HG02981 (cell line): ENCODE data around the gene RAB10.
"Not testable (repeated sequence)": the region's sequence is repeated elsewhere in the genome, so short reads cannot be mapped to it uniquely, and the experiment has no call there.

Experiments used
- ATAC-seq: cut with Tn5 transposase; IDR thresholded peaks from one replicate; pipeline ENCODE4 v1.9.1; 2021; ENCODE audit warnings: mild to moderate bottlenecking, moderate library complexity; ENCODE audit not compliant: unreplicated experiment

RAB10 gene

DNA sequence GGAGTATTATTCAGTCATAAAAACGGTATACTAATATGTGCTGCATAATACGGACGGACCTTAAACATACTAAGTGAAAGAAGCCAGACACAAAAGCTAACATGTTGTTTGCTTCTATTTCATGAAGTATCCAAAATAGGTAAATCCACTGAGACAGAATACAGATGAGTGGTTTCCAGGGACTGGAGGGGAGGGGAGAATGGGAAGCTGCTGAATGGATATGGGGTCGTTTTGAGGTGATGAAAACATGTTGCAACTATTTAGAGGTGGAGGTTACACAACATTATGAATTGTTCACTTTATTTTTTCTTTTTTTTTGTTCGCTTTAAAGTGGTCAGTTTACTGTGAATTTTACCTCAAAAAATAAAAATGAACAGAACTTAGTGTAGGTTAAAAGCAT, 52.9 kb downstream of the RAB10 start:
- no peak for ATAC-seq

DNA sequence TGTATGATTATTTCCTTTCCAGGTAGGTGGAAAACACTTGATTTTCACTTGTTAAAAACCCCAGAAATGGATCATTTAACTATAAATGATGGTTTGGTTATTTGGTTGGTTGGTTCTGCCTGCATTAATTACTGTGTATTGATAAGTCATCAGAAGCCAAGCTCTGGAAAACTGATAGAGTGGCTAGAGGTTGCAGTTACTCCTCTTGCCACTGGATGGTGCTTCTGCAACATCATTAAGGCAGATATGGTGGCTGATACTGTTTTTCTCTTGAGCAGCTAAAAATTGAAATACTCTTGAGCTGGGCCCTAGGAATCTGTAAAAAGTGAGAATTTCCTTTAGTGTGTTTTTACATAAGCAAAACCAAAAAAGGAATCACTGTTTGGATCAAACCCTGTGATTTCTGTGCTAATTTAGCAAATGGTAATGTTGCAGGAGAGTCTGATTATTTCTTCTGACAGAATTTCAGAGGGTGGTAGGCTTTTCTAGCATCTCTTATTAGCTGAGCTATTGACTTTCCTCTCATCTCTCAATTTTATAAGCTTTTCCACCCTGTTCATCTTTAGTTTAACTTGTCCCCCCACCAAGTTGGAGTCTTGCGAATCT, 54.3 kb downstream of the RAB10 start:
- no peak for ATAC-seq

DNA sequence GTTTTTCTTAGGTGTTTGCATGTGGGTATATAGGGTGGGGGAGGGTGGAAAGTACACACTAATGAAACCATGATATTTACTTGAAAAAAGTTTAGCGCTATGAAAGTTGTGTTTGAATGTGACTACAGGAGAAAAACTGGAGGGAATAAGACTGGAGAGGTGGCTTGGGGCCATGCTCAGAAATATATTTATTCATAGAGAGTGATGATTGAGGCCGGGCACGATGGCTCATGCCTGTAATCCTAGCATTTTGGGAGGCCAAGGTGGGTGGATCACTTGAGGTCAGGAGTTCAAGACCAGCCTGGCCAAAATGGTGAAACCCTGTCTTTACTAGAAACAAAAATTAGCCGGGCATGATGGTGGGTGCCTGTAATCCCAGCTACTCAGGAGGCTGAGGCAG, 55.0 kb downstream of the RAB10 start:
- not testable (repeated sequence) for ATAC-seq

DNA sequence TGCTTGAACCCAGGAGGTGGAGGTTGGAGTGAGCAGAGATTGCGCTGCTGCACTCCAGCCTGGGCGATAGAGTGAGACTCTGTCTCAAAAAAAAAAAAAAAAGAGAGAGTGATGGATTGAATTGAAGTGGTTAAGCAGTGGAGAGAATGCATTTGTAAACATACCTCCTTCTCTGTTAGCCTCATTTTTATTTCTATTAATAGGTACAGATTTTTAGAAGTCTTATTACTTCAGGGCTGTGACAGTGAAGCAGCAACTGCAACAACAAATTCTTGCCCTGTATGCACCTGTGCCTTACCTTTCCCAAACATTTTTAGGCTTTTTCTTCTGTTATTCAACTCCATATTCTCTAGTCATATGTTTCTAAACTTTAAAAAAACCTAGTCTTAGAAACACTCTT, 55.5 kb downstream of the RAB10 start:
- ATAC-seq, result no peak

DNA sequence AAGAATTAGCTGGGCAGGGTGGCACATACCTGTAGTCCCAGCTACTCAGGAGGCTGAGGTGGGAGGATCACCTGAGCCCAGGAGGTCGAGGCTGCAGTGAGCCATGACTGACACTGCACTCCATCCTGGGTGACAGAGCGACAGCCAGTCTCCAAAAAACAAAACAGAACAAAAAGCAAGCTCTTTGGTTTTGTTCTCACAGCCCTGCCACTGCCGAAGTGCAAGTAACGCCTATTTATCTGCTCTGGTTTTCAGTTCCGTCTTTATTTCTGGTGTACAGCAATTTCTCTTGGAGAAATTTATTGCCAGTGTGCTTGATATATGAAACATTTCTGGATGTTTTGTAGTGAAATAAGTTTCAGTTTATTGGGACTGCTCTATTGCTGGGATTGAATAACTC, 61.9 kb downstream of the RAB10 start:
- no peak for ATAC-seq

DNA sequence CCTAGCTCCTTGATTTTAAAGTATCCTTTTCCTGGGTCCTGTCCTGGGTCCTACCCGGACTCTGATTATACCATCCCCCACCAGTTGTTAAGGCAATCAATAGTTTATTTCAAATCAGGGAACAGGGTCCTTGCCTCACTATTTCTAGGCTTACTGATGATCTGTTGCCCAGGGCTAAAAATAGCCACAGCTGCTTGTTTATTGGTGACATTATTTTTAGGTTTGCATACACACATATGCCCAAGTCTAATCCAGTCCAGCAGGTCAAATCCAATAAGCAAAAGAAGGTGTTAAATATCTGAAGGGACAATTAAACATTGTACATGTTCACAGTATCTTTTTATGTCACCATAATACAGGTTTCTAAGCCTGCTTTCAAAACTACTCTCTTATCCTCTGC, 66.0 kb downstream of the RAB10 start:
- ATAC-seq, result no peak

DNA sequence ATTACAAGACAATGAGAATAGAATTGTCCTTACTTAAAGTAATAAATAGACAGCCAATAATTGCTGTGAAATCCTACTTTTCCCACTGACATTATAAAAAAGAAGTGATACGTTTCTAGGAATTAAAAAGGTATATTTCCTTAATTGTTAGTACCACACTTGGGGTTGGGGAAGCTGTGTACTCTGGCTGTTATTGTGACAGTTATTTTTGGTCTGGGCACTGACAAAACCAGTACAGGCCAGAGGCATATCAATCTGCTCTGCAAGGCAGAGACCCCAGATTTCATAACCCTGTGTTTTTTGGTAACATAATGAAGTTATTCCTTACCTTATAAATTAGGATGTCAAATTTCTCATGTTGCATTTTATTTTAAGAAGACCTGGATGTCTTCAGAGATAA, 66.5 kb downstream of the RAB10 start:
- no peak for ATAC-seq

DNA sequence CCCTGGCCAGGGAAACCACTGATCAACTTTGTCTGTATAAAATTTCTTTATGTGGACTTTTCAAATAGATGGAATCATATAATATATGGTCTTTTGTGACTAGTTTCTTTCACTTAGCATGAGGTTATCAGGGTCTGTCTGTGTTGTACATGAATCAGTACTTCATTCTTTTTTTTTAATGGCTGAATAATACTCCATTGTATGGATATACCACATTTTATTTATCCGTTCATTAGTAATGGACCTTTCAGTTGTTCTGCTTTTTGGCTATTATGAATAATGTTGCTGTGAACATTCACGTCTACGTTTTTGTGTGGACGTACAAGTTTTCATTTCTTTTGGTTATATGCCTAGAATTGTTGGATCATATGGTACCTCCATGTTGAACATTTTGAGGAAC, 69.9 kb downstream of the RAB10 start:
- no peak for ATAC-seq

DNA sequence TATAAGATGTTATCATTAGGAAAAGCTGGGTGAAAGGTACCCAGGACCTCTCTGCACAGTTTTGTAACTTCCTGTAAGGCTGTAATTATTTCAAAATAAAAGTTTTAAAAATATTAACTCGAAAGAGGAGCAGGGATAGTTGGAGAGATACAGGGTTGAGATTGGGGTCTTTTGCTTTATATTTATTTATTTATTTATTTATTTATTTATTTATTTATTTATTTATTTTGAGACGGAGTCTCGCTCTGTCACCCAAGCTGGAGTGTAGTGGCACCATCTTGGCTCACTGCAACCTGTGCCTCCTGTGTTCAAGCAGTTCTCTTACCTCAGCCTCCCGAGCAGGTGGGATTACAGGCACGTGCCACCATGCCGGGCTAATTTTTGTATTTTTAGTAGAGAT, 74.8 kb downstream of the RAB10 start:
- not testable (repeated sequence) for ATAC-seq

DNA sequence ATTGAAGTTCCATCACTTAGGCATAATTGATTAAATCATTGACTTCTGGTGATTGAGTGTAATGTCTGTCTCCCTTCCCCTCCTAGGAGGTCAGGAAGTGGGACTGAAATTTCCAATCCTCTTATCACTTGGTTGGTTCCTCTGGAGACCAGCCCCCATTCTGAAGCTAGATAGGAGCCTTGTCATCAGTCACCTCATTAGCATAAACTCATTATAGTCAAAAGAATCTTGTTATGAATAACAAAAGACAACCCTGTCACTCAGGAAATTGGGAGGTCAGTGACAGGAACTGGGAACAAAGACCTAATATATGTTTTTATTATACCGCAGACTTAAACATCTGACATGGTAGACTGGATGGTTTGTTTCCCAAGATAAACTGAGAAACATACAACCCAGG, 78.3 kb downstream of the RAB10 start:
- no peak for ATAC-seq

DNA sequence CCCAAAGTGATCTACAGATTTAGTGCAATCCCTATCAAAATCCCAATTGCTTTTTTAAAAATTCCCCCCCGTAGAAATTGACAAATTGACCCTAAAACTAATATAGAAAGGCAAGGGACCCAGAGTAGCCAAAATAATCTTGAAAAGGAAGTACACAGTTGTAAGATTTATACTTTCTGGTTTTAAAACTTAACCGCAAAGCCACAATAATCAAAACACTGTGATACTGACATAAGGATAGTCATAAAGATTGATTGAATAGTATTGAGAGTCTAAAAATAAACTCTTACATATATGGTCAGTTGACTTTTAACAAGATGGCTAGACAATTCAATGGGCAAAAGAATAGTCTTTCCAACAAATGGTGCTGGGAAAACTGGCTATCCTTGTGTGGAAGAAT, 80.3 kb downstream of the RAB10 start:
- no peak for ATAC-seq

DNA sequence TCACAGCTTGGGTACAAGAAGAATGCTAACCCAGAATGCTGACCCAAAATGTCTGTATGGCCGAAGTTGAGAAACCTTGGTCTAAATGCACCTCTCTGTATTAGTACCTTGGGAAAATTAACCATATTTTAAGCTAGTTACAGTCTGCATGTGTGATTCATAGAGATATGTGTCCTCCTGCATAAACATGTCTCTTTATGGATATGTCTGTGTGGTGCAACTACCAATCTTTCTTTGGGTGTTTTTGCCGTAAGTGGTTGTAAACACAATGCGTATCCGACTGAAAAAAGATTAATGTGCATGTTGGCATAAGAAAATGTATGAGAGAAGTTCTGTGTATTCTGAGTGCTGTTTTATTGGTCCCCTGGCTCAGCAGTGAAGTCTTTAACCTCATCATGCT, 84.8 kb downstream of the RAB10 start:
- no peak for ATAC-seq

DNA sequence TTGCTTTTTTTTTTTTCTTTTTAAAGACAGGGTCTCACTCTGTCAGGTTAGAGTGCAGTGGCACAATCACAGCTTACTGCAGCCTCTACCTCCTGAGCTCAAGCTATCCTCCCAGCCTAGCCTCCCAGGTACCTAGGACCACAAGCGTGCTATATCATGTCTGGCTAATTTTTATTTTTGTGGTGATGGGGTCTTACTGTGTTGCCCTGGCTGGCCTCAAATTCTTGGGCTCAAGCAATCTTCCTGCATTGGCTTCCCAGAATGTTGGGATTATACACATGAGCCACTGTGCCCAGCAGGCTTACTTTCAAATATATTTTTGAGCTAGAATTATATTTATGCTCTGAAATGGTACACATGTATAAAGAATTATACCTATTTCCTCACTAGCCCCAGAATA, 85.6 kb downstream of the RAB10 start:
- no peak for ATAC-seq

DNA sequence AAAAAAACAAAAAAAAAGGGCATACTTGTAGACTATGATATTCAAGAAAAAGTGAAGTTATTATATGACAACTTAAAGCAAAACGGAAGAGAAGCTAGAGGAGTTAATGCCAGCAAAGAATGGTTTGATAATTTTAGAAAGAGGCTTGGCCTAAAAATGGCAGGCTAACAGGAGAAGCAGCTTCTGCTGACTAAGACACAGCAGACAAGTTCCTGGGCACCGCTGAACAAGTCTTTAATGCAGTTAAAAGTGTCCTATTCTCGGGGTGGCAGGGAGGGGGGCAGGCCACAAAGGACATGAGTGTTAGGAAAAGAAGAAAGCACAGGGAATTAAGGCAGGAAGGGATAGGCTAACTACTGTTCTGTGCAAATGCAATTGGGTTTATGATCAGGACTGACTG, 88.7 kb downstream of the RAB10 start:
- no peak for ATAC-seq

DNA sequence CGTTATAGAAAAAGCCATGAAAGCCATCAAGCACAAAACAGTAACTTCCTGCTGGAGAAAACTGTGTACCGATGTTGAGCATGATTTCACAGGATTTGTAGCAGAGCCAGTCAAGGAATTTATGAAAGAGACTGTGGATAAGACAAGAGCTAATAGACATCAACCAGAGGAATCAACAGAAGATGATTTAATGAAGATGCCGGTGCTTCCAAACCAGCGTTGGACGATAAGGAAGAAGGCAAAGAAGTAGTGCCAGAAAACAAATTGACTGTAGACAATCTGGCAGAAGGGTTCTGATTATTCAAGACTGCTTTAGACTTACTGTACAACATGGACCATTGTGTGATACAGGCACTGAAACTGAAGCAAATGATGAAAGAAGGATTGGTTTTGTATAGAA, 89.5 kb downstream of the RAB10 start:
- ATAC-seq, result no peak

DNA sequence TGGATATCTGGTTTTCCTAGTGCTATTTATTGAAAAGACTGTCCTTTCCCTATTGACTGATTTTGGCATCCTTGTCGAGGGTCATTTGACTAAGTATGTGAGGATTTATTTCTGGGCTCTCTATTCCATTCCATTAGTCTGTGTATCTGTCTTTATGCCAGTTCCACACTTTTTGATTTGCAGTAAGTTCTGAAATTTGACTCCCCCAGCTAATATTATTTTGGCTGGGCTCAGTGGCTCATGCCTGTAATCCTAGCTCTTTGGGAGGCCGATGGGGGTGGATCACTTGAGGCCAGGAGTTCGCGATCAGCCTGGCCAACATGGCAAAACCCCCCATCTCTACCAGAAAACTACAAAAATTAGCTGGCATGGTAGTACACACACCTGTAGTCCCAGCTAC, 92.2 kb downstream of the RAB10 start:
- no peak for ATAC-seq

DNA sequence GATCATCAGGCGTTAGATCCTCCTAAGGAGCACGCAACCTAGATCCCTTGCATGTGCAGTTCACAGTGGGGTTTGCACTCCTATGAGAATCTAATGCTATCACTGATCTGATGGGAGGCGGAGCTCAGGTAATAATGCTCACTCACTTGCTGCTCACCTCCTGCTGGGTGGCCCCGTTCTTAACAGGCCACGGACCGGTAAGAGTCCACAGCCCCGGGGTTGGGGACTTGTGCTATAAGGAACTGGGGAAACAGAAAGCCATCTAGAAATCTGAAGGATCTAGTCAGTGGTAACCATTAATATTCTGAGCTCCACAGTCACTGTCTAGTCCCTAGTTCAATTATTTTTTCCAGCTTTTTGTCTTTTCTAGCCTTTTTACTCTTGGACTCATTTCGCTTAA, 94.3 kb downstream of the RAB10 start:
- ATAC-seq, result no peak

DNA sequence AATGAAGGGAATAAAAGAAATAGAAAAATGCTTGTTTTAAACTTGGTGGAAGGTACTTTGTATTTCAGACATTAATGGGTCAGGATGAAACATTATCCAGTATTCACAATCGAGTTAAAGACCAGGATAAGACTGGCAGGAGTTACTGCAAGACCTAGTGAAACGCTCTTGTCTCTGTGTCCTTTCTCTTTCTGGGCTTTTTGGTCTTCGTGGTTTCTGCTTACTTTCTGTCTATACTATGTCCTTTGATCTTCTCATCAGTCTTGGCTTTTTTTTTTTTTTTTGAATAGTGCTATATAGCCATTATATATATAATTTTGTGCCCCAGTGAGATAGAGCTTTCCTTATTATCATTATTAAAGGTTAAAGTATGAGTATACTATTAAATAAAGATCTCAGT, 96.9 kb downstream of the RAB10 start:
- no peak for ATAC-seq

DNA sequence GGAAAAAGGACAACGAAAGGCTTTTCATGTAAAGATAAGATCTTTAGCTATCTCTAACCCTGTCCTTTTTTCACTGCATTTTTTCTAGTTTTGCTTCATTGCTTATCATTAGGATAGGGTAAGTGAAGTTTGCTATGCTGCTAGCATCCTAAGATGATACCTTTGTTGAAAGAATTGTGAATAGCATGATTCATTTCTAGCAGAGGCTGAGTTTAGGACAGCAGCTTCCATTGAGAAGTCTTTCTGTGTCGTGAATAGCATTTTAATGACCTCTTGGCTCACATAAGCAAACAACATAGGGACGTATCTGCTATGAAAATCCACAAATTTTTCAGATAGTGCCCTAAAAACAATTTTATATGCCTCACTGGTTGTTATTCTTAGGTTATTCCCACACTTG, 102.6 kb downstream of the RAB10 start:
- no peak for ATAC-seq

DNA sequence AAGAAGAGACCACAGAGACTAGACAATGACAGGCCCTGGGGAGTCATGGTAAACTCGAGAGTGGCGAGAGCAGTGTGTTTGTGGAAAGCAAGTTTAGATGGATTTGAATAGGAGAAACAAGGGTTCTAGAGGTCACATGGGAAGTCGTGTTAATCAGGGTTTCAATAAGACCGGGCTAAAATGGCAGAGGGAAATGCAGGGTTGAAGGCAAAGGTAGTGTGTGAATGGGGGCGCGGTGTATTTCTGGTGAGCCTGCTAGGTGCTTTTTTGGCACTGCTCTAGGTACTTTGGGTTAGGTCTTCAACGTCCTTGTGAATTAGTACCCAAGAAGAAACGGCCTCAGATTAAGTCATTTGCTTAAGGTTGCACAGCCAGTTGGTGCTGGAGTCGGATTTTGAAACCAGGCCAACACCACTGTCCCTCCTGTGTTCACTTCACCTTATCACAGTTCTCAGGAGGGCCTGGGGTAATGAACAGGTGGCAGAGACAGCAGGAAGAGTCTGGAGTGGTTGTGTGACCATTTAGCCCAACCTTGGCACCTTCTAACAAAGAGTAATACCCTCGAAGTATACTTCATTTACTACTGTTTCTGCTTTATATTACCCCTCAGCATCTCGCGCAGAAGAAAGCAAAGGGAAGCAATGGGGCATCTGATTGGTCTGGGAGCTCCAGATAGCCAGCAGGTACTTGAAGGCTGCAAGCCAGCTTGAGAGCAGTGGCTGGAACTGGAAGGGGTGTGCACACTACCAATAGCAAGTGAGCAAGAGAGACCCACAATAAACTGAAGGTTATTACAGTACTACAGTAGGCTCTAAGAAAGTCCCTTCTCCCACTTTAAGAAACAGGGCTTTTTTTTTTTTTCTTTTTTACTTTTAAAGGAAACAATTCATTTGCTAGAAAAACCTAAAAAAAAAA, 105.6 kb downstream of the RAB10 start:
- ATAC-seq, result no peak

DNA sequence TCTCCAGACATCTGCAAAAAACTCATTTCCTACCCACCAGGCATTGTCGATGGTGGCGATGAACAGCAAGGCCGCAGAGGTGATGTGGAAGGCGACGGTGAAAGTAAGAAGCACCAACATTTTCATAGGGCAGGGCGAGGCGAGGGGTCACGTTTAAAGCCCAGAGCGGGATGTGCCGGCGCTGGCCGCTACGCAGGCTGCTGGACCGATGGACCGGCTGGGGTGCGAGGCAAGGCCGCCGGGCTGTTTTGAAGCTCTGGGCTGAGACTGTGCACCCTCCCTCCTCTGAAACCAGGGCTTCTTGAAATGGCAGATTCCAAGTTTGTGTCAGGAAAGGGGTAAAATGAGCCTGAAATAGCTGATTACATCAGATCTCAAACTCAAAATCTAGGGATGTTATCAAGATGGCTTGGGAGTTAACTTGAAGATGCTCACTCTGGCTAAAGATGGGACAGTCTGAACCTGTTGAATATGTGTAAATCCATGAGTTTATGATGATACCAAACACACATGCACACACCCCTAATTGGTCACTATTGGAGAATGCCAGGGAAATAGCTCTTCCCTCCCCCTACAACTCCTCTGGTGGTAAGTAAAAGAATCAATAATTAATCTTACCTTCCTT, 107.4 kb downstream of the RAB10 start:
- ATAC-seq, result no peak

DNA sequence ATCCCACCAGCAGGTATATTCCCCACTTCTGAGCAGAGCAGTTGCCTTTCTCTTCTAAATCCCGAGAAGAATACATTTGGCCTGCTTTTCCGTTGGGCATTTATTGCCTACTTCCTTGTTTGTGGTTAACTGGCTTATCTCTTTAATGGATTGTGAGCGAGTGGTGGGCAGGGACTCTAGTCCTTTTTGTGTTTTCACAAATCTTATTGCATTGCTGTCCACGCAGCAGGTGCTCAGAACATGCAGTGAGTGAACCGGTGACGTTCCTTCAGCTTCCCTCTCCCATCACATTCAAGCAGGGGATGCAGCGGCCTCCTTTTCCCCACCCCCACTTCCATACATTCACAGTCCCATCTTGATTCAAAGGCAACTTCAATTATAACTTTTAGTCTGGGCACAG, 110.1 kb downstream of the RAB10 start:
- no peak for ATAC-seq
